Measurements from ENCODE around the gene WNT1.

GRCh38 chr12:48960834-48961233, 17.3 kb upstream of the WNT1 start:
- TF ChIP-seq POLR2AphosphoS5 (IDR thresholded peaks at IDR 0.05; ENCODE audit: low read depth, low read length), result no peak
- TF ChIP-seq POLR2A (IDR thresholded peaks at IDR 0.05; ENCODE audit: low read depth, low read length), result no peak
- no peak for TF ChIP-seq SPI1 (IDR thresholded peaks at IDR 0.05; ENCODE audit: low read depth, low read length)
- TF ChIP-seq TAF1 (IDR thresholded peaks at IDR 0.05; ENCODE audit: low read depth, low read length), result no peak

All from GM12891 (cell line).